Measurements from ENCODE around the gene PRDM16. TPM values are rescaled to one million over a fixed set of nuclear protein-coding genes. Genes with fewer than 3 reads are reported as not detected.

The PRDM16 gene
- total and polyA plus RNA-seq, 2 experiments from 2014 or later = 0.14 to 0.16 TPM

DNA sequence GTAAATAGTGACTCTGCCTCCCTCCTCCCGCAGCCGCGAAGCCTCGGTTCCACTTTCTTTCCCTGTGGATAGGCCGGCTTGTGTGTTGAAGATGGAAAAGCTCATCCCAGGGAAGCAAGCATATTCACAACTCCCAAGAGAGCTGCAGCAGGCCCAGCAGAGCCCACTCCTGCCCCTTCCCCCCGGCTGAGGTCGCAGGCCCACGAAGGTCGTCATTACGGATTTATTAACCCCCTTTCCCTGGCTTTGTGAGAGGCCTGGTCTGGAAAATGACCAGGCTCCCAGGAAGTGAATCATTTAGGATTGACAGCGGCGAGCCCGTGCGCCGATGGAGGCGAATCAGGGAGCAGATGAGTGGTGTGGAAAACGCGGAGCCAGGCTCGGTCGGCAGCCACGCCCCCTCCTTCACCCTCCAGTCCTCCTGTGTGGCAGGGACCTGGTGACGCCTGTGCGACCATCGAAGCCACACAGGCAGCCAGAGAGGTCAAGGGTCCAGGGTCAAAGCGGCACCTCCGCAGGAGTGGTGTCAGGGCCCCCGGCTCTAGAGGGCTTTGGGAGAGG is 93.4 kb downstream of the PRDM16 start (continued):
- TF ChIP-seq, protein P1, sequence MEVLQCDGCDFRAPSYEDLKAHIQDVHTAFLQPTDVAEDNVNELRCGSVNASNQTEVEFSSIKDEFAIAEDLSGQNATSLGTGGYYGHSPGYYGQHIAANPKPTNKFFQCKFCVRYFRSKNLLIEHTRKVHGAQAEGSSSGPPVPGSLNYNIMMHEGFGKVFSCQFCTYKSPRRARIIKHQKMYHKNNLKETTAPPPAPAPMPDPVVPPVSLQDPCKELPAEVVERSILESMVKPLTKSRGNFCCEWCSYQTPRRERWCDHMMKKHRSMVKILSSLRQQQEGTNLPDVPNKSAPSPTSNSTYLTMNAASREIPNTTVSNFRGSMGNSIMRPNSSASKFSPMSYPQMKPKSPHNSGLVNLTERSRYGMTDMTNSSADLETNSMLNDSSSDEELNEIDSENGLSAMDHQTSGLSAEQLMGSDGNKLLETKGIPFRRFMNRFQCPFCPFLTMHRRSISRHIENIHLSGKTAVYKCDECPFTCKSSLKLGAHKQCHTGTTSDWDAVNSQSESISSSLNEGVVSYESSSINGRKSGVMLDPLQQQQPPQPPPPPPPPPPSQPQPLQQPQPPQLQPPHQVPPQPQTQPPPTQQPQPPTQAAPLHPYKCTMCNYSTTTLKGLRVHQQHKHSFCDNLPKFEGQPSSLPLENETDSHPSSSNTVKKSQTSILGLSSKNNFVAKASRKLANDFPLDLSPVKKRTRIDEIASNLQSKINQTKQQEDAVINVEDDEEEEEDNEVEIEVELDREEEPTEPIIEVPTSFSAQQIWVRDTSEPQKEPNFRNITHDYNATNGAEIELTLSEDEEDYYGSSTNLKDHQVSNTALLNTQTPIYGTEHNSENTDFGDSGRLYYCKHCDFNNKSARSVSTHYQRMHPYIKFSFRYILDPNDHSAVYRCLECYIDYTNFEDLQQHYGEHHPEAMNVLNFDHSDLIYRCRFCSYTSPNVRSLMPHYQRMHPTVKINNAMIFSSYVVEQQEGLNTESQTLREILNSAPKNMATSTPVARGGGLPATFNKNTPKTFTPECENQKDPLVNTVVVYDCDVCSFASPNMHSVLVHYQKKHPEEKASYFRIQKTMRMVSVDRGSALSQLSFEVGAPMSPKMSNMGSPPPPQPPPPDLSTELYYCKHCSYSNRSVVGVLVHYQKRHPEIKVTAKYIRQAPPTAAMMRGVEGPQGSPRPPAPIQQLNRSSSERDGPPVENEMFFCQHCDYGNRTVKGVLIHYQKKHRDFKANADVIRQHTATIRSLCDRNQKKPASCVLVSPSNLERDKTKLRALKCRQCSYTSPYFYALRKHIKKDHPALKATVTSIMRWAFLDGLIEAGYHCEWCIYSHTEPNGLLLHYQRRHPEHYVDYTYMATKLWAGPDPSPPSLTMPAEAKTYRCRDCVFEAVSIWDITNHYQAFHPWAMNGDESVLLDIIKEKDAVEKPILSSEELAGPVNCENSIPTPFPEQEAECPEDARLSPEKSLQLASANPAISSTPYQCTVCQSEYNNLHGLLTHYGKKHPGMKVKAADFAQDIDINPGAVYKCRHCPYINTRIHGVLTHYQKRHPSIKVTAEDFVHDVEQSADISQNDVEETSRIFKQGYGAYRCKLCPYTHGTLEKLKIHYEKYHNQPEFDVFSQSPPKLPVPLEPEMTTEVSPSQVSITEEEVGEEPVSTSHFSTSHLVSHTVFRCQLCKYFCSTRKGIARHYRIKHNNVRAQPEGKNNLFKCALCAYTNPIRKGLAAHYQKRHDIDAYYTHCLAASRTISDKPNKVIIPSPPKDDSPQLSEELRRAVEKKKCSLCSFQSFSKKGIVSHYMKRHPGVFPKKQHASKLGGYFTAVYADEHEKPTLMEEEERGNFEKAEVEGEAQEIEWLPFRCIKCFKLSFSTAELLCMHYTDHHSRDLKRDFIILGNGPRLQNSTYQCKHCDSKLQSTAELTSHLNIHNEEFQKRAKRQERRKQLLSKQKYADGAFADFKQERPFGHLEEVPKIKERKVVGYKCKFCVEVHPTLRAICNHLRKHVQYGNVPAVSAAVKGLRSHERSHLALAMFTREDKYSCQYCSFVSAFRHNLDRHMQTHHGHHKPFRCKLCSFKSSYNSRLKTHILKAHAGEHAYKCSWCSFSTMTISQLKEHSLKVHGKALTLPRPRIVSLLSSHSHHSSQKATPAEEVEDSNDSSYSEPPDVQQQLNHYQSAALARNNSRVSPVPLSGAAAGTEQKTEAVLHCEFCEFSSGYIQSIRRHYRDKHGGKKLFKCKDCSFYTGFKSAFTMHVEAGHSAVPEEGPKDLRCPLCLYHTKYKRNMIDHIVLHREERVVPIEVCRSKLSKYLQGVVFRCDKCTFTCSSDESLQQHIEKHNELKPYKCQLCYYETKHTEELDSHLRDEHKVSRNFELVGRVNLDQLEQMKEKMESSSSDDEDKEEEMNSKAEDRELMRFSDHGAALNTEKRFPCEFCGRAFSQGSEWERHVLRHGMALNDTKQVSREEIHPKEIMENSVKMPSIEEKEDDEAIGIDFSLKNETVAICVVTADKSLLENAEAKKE (CRISPR knock-in tag; IDR thresholded peaks at IDR 0.05) = no peak
- no peak for TF ChIP-seq JUNB (IDR thresholded peaks at IDR 0.05; ENCODE audit: unreplicated experiment)
- TF ChIP-seq, protein P2, sequence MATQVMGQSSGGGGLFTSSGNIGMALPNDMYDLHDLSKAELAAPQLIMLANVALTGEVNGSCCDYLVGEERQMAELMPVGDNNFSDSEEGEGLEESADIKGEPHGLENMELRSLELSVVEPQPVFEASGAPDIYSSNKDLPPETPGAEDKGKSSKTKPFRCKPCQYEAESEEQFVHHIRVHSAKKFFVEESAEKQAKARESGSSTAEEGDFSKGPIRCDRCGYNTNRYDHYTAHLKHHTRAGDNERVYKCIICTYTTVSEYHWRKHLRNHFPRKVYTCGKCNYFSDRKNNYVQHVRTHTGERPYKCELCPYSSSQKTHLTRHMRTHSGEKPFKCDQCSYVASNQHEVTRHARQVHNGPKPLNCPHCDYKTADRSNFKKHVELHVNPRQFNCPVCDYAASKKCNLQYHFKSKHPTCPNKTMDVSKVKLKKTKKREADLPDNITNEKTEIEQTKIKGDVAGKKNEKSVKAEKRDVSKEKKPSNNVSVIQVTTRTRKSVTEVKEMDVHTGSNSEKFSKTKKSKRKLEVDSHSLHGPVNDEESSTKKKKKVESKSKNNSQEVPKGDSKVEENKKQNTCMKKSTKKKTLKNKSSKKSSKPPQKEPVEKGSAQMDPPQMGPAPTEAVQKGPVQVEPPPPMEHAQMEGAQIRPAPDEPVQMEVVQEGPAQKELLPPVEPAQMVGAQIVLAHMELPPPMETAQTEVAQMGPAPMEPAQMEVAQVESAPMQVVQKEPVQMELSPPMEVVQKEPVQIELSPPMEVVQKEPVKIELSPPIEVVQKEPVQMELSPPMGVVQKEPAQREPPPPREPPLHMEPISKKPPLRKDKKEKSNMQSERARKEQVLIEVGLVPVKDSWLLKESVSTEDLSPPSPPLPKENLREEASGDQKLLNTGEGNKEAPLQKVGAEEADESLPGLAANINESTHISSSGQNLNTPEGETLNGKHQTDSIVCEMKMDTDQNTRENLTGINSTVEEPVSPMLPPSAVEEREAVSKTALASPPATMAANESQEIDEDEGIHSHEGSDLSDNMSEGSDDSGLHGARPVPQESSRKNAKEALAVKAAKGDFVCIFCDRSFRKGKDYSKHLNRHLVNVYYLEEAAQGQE (IDR thresholded peaks at IDR 0.05; ENCODE audit: unreplicated experiment) = no peak
- TF ChIP-seq, protein P3, sequence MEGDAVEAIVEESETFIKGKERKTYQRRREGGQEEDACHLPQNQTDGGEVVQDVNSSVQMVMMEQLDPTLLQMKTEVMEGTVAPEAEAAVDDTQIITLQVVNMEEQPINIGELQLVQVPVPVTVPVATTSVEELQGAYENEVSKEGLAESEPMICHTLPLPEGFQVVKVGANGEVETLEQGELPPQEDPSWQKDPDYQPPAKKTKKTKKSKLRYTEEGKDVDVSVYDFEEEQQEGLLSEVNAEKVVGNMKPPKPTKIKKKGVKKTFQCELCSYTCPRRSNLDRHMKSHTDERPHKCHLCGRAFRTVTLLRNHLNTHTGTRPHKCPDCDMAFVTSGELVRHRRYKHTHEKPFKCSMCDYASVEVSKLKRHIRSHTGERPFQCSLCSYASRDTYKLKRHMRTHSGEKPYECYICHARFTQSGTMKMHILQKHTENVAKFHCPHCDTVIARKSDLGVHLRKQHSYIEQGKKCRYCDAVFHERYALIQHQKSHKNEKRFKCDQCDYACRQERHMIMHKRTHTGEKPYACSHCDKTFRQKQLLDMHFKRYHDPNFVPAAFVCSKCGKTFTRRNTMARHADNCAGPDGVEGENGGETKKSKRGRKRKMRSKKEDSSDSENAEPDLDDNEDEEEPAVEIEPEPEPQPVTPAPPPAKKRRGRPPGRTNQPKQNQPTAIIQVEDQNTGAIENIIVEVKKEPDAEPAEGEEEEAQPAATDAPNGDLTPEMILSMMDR (conservative IDR thresholded peaks at IDR 0.05; ENCODE audit: low read depth in 2 of 2) = no peak

Measured in GM23338 (cell line).